ENCODE measurements around the gene ATP2C1.
"Not testable (repeated sequence)": the region's sequence is repeated elsewhere in the genome, so short reads cannot be mapped to it uniquely, and the experiment has no call there.

ATP2C1 gene, protein sequence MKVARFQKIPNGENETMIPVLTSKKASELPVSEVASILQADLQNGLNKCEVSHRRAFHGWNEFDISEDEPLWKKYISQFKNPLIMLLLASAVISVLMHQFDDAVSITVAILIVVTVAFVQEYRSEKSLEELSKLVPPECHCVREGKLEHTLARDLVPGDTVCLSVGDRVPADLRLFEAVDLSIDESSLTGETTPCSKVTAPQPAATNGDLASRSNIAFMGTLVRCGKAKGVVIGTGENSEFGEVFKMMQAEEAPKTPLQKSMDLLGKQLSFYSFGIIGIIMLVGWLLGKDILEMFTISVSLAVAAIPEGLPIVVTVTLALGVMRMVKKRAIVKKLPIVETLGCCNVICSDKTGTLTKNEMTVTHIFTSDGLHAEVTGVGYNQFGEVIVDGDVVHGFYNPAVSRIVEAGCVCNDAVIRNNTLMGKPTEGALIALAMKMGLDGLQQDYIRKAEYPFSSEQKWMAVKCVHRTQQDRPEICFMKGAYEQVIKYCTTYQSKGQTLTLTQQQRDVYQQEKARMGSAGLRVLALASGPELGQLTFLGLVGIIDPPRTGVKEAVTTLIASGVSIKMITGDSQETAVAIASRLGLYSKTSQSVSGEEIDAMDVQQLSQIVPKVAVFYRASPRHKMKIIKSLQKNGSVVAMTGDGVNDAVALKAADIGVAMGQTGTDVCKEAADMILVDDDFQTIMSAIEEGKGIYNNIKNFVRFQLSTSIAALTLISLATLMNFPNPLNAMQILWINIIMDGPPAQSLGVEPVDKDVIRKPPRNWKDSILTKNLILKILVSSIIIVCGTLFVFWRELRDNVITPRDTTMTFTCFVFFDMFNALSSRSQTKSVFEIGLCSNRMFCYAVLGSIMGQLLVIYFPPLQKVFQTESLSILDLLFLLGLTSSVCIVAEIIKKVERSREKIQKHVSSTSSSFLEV

DNA sequence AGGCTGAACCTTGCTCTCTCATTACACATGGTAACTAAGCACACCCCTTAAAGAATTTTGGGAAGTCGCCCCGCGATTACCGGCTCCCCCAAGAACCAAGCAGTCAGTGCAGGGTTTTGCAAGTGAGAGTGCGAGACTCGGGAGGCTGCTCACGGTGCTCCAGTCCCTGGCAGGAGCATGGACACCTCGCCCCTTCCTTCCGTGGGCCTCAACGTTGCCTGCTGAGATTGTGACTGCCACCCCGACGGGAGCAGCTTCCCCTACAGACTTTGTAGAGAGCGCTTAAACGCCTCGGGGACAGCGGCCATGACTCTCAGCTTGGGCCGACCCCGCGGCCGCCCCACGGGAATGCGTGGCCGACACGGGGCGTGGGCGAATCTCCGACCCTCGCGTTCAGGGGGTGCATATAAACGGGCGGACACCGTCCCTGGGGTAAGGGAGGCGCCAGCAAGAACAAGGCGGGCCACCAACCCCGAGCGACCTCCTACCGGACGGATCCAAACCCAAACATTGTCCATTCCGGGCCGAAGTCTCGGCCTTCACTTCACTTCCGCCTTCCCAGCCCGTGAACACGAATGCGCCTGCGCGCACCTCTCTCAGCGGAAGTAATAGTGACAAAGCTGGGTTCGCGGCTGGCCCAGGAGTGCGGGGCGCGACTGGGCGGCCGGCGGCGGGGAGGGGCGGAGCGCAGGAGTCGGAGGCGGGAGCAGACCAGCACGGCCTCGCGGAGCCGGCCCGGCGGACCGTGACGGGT lies at the start of gene ATP2C1:
Gene ATP2C1, plus strand, starts transcription at position 709 of the 754 bp plus-strand sequence. CDS start 686 bp downstream, outside the sequence.
- peak; percentile 95 for DNase-seq (ENCODE audit: low spot score)

DNA sequence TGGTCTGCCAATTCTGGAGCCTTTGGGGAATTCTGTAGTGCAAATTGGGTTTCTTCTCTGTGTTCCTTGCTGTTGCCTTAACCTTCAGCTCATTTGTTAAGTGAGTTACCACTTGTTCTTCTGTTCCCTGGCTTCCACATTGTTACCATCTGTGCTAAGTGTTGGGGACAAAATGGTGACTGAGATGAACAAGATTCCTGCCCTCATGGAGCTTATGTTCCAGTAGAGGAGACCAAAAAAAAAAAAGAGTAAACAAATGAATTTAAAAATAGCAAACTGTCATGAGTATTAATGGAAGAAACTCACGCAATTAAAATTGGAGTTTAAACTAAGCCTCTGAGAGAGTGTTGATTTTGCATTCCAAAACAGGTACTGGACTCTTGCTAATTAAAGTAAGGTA lies 49.4 kb upstream of the ATP2C1 start:
- DNase-seq (ENCODE audit: low spot score): no peak

GRCh38 chr3:130846181-130846580 lies 47.7 kb upstream of the ATP2C1 start:
- DNase-seq (ENCODE audit: low spot score): no peak

- no peak for DNase-seq (ENCODE audit: low spot score)
These were observed 44.8 kb upstream of the ATP2C1 start for GRCh38 chr3:130849091-130849552.

DNA sequence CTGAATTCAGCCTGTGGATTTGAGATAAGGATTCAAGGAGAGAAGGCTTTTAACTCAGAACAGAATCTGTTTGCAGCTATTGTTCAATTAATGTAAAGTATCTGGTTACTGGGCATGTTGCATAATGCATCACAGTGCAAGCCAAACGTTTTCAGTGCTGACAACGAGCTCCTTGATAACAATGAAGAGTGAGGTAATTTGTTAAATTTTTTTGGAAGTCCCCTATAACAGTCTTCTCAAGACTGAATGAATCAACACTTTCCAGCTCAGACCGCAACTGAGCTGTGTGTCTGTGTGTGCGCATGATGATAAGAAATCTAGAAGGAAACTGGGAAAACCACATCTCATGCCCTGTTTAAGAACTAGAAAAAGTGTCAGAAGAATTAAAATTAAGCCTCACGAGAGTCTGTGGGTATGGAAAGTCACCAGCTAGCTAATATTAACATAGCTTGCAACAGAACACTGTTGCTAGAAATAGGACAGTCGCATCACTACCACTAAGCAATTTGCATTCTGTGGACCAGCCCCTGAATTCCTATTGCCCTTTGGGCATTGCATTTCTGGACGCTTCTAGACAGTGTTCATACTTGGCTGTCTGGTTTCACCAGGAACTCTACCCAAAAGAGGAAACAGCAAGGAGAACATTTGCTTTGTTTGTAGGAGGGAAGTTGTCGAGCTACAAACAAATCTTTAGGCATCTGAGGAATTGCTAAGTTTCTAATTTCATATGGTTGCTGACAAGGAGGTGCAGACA lies 43.7 kb upstream of the ATP2C1 start:
- peak; percentile 72 for DNase-seq (ENCODE audit: low spot score)

DNA sequence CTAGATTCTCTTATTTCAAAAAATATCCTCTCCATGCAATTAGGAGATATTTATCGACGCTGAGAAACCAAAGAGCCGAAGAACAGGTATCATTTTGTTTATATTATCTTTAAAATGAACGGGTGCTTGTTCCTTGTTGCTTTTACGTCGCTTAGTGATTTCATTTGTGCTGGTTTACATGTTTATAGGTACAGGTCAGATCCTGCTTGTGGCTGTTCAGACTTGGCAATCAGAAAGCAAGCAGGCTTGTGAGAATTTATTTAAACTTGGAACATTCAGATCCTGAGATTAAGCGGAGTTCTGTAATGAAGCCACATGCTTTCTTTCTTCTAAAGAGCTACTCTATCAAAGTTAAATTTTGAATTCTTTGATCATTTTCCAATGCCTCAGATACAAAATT lies 43.0 kb upstream of the ATP2C1 start:
- no peak for DNase-seq (ENCODE audit: low spot score)

DNA sequence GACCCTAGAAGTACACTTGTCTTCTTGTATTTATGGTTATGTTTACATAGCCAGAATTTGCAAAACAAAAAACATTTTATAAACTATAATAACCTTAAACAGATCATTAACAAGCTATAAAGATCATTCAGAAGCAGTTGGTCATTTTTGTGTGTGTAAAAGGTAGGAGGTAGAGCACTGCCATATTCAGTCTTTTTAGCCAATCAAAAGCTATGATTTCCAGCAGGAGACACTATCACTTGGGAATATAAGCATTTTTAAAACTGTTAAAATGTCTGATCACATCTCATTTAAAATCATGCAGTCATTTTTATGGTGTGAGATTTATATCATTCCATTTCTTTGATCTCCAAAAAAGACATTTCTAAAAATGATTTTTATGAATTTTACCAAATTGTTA lies 42.6 kb upstream of the ATP2C1 start:
- DNase-seq (ENCODE audit: low spot score): no peak

DNA sequence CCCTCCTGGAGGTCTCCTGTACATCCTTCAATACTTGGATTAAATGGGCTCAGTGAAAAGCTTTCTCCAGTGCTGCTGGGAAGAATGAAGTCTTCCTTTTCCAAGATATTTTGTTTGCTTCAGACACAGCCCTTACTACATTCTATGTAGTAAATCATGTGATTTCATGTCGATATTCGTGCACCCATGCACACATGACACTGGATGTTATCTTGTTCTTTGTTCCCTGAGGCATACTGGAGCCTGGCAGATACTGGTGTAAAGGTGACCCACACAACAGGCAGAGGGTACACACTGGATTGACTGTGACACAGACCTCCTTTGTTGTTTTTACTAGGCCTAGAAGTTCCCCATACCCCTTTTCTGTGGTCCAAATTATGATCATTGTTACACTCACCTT lies 40.3 kb upstream of the ATP2C1 start:
- no peak for DNase-seq (ENCODE audit: low spot score)

GRCh38 chr3:130854208-130854864 lies 39.5 kb upstream of the ATP2C1 start:
- no peak for DNase-seq (ENCODE audit: low spot score)

DNA sequence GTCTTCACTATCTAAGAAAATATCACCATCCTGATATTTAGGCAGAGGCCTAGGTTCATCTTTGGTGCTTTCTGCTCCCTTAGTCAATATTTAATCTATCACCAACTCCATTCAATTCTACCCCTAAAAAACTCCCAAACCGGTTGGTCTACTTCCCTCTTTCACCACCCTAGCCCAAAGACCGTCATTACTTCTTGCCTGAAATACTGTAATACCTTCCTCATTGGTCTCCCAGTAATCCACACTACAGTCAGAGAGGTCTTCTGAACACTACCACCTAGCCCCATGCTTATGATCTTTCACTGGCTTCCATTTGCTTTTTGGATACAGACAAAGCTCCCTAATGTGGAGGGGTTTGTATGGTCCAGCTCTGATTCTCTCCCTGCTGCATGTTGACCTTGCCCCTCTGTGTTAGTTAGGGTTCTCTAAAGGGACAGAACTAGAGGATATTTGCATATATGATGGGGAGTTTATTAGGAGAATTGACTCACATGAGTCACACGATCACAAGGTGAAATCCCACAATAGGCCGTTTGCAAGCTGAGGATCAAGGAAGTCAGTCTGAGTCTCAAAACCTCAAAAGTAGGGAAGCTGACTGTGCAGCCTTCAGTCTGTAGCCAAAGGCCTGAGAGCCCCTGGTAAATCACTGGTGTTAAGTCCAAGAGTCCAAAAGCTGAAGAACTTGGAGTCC lies 36.4 kb upstream of the ATP2C1 start:
- peak; percentile 32 for DNase-seq (ENCODE audit: low spot score)

DNA sequence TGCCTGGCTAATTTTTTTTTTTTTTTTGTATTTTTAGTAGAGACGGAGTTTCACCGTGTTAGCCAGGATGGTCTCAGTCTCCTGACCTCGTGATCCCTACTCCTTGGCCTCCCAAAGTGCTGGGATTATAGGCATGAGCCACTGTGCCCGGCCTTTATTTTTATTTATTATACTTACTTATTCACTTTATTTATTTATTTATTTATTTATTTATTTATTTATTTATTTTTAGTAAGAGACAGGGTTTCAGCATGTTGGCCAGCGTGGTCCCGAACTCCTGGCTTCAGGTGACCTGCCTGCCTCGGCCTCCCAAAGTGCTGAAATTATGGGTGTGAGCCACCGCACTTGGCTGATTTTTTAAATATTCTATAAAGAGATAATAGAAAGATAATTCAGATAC lies 31.8 kb upstream of the ATP2C1 start:
- not testable (repeated sequence) for DNase-seq (ENCODE audit: low spot score)

- no peak for DNase-seq (ENCODE audit: low spot score)
These were observed 28.4 kb upstream of the ATP2C1 start for GRCh38 chr3:130865489-130865888.

DNA sequence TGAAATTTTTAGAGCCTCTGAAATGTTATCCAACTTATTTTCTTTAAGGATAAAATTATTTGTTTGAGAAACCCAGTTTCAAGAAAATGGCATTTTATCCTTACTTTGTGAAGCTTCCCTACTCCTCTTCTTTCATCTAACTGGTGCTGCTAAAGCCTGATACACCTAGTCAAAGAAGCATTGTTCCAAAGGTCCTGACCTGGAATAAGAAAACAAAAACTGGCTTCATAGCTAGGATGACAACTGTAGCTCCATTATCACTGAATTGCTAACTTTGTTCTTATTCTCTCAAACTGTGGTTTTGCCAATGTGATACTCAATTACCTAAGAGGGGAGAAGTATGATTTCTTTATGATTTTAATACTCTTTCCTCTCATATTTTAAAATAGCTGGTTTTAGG lies 27.6 kb upstream of the ATP2C1 start:
- DNase-seq (ENCODE audit: low spot score): no peak

GRCh38 chr3:130870423-130870822 lies 23.5 kb upstream of the ATP2C1 start:
- DNase-seq (ENCODE audit: low spot score): no peak

DNA sequence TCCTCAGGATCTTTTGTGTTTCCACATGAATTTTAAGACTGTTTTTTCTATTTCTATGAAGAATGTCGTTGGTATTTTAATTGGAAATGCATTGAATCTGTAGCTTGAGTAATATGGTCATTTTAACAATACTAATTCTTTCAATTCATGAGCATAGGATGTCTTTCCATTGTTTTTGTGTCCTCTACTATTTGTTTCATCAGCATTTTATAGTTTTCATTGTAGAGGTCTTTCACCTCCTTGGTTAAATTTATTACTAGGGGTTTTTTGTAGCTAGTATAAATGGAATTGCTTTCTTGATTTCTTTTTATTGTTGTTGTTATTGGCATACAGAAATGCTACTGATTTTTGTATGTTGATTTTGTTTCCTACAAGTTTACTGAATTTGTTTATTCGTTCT lies 17.3 kb upstream of the ATP2C1 start:
- DNase-seq (ENCODE audit: low spot score): no peak

DNA sequence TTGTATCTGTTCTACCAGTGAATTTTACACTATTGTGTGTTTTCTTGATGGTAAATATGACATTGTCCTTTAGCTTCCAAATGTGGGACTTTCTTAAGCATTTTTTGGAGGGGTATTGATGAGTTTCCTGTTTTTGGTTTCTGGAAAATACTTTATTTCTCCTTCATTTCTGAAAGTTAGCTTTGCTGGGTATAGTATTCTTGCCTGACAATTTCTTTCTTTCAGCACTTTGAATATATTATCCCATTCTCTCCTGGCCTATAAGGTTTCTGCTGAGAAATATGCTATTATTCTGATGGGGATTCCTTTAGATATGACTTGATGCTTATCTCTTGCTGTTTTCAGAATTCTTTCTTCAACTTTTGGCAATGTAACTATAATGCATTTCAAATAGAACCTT lies 15.4 kb upstream of the ATP2C1 start:
- DNase-seq (ENCODE audit: low spot score): no peak

DNA sequence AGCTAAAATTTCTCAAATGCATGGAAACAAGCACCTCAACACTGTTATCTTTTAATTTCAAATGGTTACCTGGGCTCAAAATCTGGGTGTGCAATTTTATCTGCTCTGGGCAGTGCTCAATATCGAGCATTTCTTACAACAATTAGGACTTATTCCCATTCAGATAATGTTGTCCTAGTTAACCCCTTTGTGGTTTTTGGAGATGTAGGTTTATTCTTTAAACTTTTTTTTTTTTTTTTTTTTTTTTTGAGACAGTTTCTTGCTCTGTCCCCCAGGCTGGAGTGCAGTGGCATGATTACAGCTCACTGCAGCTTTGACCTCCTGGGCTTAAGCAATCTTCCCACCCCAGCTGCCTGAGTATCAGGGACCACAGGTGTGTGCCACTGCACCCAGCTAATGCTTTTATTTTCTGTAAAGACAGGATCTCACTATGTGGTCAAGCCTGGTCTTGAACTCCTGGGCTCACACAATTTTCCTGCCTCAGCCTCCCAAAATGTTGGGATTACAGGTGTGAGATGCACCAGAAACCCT lies 4.4 kb upstream of the ATP2C1 start:
- no peak for DNase-seq (ENCODE audit: low spot score)

- DNase-seq (ENCODE audit: low spot score): peak; percentile 92
These were observed 1.0 kb upstream of the ATP2C1 start for GRCh38 chr3:130892759-130893375.

Data from Ammon's horn (tissue), 1 donor.